Activated CD8-positive, alpha-beta memory T cell treated with anti-CD3 and anti-CD28 coated beads, Interleukin-2, amount 50 U/mL, for 24 hours (primary cell): ENCODE results near the gene HUWE1.
"Not testable (repeated sequence)": the region's sequence is repeated elsewhere in the genome, so short reads cannot be mapped to it uniquely, and the experiment has no call there.

Experiments
- DNase-seq: peaks from one replicate; pipeline ENCODE4 v3.0.0-alpha.2; 2020; ENCODE audit errors: extremely low read depth

The HUWE1 gene

GRCh38 chrX:53504035-53504434 lies 182.5 kb downstream of the HUWE1 start:
- not testable (repeated sequence) for DNase-seq

GRCh38 chrX:53494436-53494835 lies 192.1 kb downstream of the HUWE1 start:
- DNase-seq = no peak

GRCh38 chrX:53486285-53486684 lies 200.2 kb downstream of the HUWE1 start:
- no peak for DNase-seq

GRCh38 chrX:53483838-53484405 lies 202.6 kb downstream of the HUWE1 start:
- DNase-seq = no peak

GRCh38 chrX:53483416-53483815 lies 203.1 kb downstream of the HUWE1 start:
- DNase-seq = no peak
